Sigmoid colon (tissue), 7 donors: ENCODE data around the gene SYNGR4. TPM values are rescaled to one million over a fixed set of nuclear protein-coding genes. Genes with fewer than 3 reads are reported as not detected.

Experiments used
- DNase-seq: peaks from one replicate; pipeline ENCODE4 v3.0.0-alpha.2; 2019
- H3K27ac ChIP-seq, 4 donors: fragments of 200-600 bp; sonication (generic); one replicate each; pipeline ENCODE4 v1.5.1; 2016 to 2019; ENCODE audit warnings: mild to moderate bottlenecking in 1 of 4
- H3K27me3 ChIP-seq, 3 donors: fragments of 200-600 bp; sonication (generic); one replicate each; pipeline ENCODE4 v1.5.1; 2019; ENCODE audit warnings: mild to moderate bottlenecking in 1 of 3
- H3K36me3 ChIP-seq, 4 donors: fragments of 200-600 bp; sonication (generic); one replicate each; pipeline ENCODE4 v1.5.1; 2016 to 2019
- H3K4me1 ChIP-seq, 4 donors: fragments of 200-600 bp; sonication (generic); one replicate each; pipeline ENCODE4 v1.5.1; 2017 to 2019
- H3K4me3 ChIP-seq, 4 donors: fragments of 200-600 bp; sonication (generic); one replicate each; pipeline ENCODE4 v1.5.1; 2017 to 2019; ENCODE audit warnings: mild to moderate bottlenecking in 2 of 4, moderate library complexity in 1 of 4
- H3K9me3 ChIP-seq, 4 donors: fragments of 200-600 bp in 3 of 4; sonication (generic) in 3 of 4; one replicate each; pipeline versions ENCODE4 v1.5.1 to v1.6.1; 2013 to 2019
- CTCF ChIP-seq, 4 experiments: fragments of 450-650 bp in 3 of 4; fragments of 200-600 bp in 1 of 4; IDR thresholded peaks; one replicate each; pipeline ENCODE4 v1.5.1; 2016 to 2019; ENCODE audit warnings: antibody characterized with exemption in 4 of 4, mild to moderate bottlenecking in 3 of 4, moderate library complexity in 2 of 4
- EP300 ChIP-seq, 4 donors: sonication (generic); formaldehyde crosslinking; IDR thresholded peaks; one replicate each; pipeline ENCODE4 v1.6.1; 2017; ENCODE audit warnings: antibody characterized with exemption in 4 of 4
- POLR2A ChIP-seq, 2 donors: fragments of 450-650 bp; IDR thresholded peaks; one replicate each; pipeline ENCODE4 v1.6.1; 2016; ENCODE audit warnings: antibody characterized with exemption in 2 of 2, mild to moderate bottlenecking in 2 of 2, moderate library complexity in 2 of 2
- POLR2AphosphoS5 ChIP-seq, 4 donors: sonication (generic); formaldehyde crosslinking; IDR thresholded peaks; one replicate each; pipeline ENCODE4 v1.6.1; 2017; ENCODE audit warnings: antibody characterized with exemption in 4 of 4
- WGBS, 2 donors: extraction: QIAGEN DNeasy Blood & Tissue Kit; methylation state at CpG; one replicate each; pipeline ENCODE4 v1.1.7; 2013; 5-methylcytosine and 5-hydroxymethylcytosine counted together
- intact Hi-C: fragments of 100-400 bp; cut with DNase I; formaldehyde crosslinking; loops from one replicate; pipeline ENCODE4 v1.15.1; 2023
- polyA plus RNA-seq, 3 donors: library from polyadenylated mRNA; stranded (reverse); fragments of 200-250 nt; gene quantifications; one replicate each; pipeline ENCODE4 v1.2.3, GENCODE V29; 2013
- total RNA-seq, 4 donors: library from RNA; depleted of rRNA; stranded (reverse); fragments of >200 nt; gene quantifications; one replicate each; pipeline ENCODE4 v1.1.0, GENCODE V29; 2016
- donor health status: healthy with polysubstance abuse.
- donor health status: Bipolar disorder and iron deficiency.
- donor health status: healthy.

SYNGR4 gene
- total and polyA plus RNA-seq, 7 donors: 0.25 TPM; not detected in 6

GRCh38 chr19:48398102-48398374 is 33.9 kb downstream of the SYNGR4 start:
- Histone ChIP-seq H3K27ac (no peak overlapping the region), H3K4me1 (peaks cover 0 to 31% (median 26%) of the 10 kb centered on the region in 4 donors), H3K4me3 (peak overlapping the region in 3 of 4 donors; percentile 26 to 46 (median 36)), H3K36me3 (no peaks in the 10 kb centered on the region), H3K9me3 (no peaks in the 10 kb centered on the region), H3K27me3 (peaks cover 45 to 61% (median 55%) of the 10 kb centered on the region in 3 donors)
- DNase-seq: no peak
- intact Hi-C loops: no loop called here
- 1 to 3% methylated on average over 17 of the region's 17 CpGs for WGBS, 2 donors
- TF ChIP-seq CTCF (IDR thresholded peaks at IDR 0.05) (no peak), EP300 (IDR thresholded peaks at IDR 0.05) (no peak), POLR2A (IDR thresholded peaks at IDR 0.05) (no peak), POLR2AphosphoS5 (IDR thresholded peaks at IDR 0.05) (no peak)

DNA sequence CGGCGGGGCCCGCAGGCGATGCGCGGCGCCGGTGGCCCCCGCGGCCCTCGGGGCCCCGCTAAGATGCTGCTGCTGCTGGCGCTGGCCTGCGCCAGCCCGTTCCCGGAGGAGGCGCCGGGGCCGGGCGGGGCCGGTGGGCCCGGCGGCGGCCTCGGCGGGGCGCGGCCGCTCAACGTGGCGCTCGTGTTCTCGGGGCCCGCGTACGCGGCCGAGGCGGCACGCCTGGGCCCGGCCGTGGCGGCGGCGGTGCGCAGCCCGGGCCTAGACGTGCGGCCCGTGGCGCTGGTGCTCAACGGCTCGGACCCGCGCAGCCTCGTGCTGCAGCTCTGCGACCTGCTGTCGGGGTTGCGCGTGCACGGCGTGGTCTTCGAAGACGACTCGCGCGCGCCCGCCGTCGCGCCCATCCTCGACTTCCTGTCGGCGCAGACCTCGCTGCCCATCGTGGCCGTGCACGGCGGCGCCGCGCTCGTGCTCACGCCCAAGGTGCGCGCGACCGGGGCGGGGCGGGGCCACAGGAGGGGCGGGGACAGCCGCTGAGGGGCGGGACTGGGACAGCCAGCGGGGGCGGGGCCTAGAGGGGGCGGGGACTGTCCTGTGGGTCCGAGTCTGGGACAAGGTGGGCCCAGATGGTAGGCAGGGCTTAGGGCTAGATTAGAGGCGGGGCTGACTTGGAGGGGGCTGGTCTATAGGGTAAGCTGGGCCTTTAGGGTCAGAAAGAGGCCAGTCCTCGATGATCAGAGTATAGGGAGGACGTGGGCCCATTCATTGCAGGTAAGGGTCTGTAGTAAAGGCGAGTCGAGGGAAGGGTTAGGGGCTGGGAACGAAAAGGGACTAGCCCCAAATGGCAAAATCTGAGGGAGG is 34.4 kb downstream of the SYNGR4 start:
- H3K4me3 ChIP-seq: peak overlapping the region in 3 of 4 donors; percentile 26 to 46 (median 36)
- H3K36me3 ChIP-seq: no peaks in the 10 kb centered on the region
- peak overlapping the region in 1 of 4 donors; percentile 14 for H3K27ac ChIP-seq
- no peaks in the 10 kb centered on the region for H3K9me3 ChIP-seq
- H3K4me1 ChIP-seq: peaks cover 0 to 26% (median 22%) of the 10 kb centered on the region in 4 donors
- peak; percentile 76 for DNase-seq
- WGBS, 2 donors: 5 to 6% methylated on average over 104 of the region's 104 CpGs
- peaks cover 45 to 55% (median 50%) of the 10 kb centered on the region in 3 donors for H3K27me3 ChIP-seq
- intact Hi-C loops: no loop called here
- TF ChIP-seq CTCF (IDR thresholded peaks at IDR 0.05): no peak
- no peak for TF ChIP-seq EP300 (IDR thresholded peaks at IDR 0.05)

DNA sequence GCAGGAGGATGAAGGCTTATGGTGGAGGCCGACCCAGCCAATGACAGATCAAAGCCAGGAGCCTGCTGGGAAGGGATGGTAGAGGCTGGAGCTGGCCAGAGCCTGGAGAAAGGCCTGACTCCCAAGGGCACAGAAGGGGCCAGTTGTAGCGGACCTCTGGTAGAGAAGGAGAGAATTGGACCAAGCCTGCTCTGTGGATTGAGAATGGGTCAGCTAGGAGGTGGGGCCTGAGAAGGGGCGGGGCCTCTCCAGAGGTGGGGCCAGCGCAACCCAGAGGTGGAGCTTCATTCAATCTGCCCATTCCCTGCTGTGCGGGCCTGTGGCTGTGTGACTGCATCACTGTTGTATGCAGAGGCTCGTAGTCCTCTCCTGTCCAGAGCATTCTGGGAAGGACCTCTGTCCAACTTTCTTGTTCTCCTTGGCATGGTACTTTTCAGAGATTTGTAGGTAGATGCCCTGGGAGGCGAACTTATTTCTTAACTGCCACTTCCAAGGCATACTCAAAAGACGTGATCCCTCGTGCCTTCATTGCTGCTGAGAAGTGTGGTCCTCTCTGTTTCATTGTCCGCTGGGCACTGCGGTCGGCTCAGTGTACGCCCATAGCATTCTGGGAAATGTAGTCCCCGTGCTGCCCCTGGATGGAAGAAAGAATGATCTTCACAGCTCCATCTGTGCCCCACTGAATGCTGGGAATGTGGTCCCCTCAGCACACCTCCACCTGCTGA is 36.0 kb downstream of the SYNGR4 start:
- 30 to 52% methylated on average over 14 of the region's 14 CpGs for WGBS, 2 donors
- H3K36me3 ChIP-seq: no peaks in the 10 kb centered on the region
- TF ChIP-seq CTCF (IDR thresholded peaks at IDR 0.05): no peak
- peak in 1 of 4 donors; percentile 3 for TF ChIP-seq POLR2AphosphoS5 (IDR thresholded peaks at IDR 0.05)
- H3K4me1 ChIP-seq: peaks cover 0 to 12% (median 10%) of the 10 kb centered on the region in 4 donors
- no peak overlapping the region for H3K4me3 ChIP-seq
- DNase-seq: peak; percentile 67
- H3K27ac ChIP-seq: no peak overlapping the region
- peaks cover 30 to 40% (median 35%) of the 10 kb centered on the region in 3 donors for H3K27me3 ChIP-seq
- no peaks in the 10 kb centered on the region for H3K9me3 ChIP-seq
- intact Hi-C loops: loop anchor here (5.0 kb wide), 1 partner anchor 42 kb away; no protein-coding TSS in a partner anchor

DNA sequence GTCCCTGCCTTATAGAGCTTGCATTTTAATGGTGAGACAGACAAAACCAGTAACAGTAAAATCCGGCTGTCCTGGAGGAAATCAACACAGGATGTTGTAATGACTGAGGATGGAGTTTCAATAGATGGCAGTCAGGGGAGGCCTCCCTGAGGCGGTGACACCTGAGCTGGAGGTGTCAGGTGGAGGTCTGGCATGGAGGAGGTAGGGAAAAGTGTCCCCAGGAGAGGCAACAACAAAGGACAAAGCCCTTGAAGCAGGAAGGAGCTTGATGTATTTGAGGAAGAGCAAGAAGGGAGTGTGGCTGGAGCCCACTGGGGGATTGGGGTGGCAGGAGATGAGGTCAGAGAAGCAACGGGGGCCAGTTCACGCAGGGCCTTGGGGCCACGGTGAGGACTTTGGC is 37.1 kb downstream of the SYNGR4 start:
- WGBS, 2 donors: 81 to 90% methylated on average over 5 of the region's 5 CpGs
- intact Hi-C loops: loop anchor here (5.0 kb wide), 1 partner anchor 41 kb away; no protein-coding TSS in a partner anchor
- H3K36me3 ChIP-seq: no peaks in the 10 kb centered on the region
- H3K27ac ChIP-seq: no peak overlapping the region
- no peak overlapping the region for H3K4me3 ChIP-seq
- no peak for DNase-seq
- peaks cover 0 to 12% (median 10%) of the 10 kb centered on the region in 4 donors for H3K4me1 ChIP-seq
- TF ChIP-seq POLR2AphosphoS5 (IDR thresholded peaks at IDR 0.05) (no peak), POLR2A (IDR thresholded peaks at IDR 0.05) (no peak), CTCF (IDR thresholded peaks at IDR 0.05) (no peak), EP300 (IDR thresholded peaks at IDR 0.05) (no peak)
- no peaks in the 10 kb centered on the region for H3K9me3 ChIP-seq
- peaks cover 19 to 35% (median 31%) of the 10 kb centered on the region in 3 donors for H3K27me3 ChIP-seq
